Measurements from ENCODE around the gene CGB3.

The CGB3 gene

DNA sequence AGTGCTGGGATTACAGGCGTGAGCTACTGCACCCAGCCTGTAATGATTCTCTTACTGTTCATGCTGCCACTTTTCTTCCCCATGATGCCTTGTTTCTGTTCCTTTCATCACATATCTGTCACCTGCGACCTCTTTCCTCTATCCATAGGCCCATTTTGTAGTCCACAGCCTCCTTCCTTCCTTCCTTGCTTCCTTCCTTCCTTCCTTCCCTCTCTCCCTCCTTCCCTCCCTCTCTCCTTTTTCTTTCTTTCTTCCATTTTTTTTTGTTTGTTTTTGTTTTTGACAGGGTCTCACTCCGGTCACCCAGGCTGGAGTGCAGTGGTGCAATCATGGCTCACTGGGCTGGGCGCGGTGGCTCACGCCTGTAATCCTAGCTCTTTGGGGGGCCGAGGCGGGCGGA is 35.3 kb downstream of the CGB3 start:
- in situ Hi-C loops (cut with MboI; ENCODE audit: low sequenced_read_pairs), result no loop called here

DNA sequence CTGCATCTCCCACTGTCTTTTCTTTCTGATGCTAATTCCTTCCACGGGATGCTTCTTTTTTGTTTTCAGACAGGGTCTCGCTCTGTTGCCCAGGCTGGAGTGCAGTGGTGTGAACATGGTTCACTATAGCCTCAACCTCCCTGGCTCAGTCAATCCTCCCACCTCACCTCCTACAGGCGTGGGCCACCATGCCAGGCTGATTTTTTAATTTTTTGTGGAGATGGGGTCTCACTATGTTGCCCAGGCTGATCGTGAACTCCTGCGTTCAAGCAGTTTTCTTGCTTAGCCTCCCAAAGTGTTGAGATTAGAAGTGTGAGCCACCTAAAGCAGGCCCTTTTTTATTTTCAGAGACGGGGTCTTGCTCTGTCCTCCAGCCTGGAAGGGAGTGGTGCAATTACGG is 35.8 kb downstream of the CGB3 start:
- in situ Hi-C loops (cut with MboI; ENCODE audit: low sequenced_read_pairs), result no loop called here

DNA sequence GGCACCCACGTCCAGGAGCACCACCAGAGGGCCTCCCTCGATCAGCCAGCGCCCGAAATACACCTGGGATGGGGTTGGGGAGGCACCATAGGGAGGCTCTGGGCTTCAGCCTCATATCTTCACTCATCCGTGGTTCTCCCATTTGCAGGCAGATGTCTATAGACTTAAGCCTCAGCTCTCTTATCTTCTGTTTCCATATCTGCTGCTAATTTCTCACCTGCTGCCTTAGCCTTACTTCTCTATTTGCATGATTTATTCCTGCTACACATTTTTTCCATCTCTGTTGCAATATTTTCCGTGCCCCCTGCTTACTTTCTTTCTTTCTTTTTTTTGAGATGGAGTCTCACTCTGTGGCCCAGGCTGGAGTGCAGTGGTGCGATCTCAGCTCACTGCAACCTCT is 36.8 kb downstream of the CGB3 start:
- in situ Hi-C loops (cut with MboI; ENCODE audit: low sequenced_read_pairs), result no loop called here

DNA sequence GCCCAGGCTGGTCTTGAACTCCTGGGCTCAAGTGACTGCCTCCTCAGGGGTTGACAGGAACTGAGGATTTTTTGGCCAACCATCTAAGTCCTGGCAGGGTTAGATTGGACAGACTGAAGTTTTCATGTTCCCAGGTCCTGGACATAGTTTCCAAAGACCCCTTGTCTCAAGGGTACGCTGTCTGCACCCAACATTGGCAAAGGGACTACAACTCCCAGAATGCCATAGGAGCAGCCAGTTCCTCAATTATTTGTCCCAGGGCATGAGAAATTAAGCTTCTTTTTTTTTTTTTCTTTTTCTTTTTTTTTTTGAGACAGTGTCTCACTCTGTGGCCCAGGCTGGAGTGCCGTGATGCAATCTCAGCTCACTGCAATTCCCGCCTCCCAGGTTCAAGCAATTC is 37.9 kb downstream of the CGB3 start:
- in situ Hi-C loops (cut with MboI; ENCODE audit: low sequenced_read_pairs), result no loop called here

DNA sequence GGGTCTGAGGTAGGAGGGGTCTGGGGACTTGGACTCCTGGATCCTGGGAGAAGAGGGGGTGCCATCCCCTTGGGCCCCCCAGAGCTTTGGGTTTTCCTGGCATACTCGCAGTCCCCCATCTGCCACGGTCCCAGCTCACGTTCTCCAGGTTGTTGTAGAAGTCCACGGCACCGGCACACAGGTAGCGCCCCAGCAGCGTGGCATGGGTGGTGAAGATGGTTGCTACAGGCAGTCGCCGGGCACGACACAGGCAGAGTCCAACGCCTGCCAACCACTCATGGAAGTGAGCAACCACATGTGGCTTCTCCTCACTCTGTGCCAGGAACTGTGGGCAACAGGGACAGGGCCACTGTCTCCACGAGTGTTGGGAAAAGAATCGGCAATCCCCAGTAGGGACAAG is 38.4 kb downstream of the CGB3 start:
- in situ Hi-C loops (cut with MboI; ENCODE audit: low sequenced_read_pairs), result no loop called here

DNA sequence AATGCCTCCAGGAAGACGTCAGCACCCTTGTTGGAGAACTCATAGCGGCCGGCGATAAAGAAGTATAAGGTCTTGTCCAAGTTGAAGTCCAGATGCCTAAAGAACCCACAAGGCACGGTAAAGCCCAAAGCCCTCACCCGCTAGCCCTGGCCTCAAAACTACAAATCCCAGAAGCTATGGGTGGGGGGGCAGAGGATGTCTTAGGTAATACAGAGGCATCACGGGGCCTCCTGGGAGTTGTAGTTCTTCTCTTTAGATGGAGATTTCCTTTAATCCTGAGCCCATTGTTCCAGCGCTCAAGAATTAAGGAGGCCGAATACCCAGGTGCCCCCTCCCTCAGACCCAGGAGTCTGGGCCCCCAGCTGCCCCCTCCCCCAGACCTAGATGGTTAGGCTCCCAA is 41.9 kb downstream of the CGB3 start:
- in situ Hi-C loops (cut with MboI; ENCODE audit: low sequenced_read_pairs), result no loop called here

DNA sequence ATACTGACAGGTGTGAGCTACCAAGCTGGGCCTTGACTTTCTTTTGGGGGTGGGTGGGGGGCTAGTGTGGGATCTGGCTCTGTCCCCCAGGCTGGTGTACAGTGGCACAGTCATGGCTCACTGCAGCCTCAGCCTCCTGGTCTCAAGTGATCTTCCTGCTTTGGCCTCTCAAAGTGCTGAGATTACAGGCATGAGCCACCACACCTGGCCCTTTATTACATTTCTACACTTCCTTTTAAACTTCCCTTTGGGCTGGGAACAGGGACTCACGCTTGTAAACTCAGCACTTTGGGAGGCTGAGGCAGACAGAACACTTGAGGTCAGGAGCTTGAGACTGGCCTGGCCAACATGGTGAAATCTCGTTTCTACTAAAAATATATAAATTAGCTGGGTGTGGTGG is 47.1 kb downstream of the CGB3 start:
- in situ Hi-C loops (cut with MboI; ENCODE audit: low sequenced_read_pairs), result no loop called here

DNA sequence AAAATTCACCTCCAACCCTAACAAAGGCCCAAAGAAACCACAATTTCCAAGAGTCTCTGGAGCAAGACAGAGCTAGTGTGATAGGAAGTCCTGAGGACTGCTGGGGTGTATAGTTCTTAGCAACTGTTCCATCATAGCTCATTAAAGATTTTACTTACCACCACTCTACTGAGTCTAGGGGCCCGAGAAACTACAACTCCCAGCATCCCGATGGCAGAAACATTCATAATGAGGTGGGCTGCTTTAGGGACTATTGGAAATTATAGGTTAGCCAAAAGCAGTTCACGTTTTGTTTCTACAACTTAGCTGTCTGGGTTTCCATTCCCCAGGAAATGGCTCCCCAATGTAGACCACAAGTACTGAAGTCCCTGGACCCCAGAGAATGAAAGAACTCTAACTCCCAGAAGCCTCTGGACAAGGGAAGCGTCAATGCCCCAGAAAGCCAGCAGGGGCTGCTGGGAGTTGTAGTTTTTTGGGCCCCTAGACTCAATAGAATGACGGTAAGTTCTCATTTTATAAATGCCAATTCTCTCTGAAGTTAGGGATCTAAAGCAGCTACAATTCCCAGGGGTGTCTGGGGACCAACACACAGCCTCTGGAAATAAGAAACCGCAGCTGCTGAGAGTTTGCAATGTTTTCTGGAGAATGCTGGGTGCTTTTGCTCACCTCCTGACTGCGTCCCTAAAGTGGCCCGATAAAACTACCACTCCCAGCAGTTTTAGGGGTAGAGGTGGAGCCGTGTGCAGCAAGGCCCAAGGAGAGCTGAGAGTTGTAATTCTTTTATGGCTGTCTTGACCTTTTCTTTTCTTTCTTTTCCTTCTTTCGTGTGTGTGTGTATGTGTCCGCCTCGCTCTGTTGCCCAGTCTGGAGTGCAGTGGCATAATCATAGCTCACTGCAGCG is 47.9 kb downstream of the CGB3 start:
- in situ Hi-C loops (cut with MboI; ENCODE audit: low sequenced_read_pairs), result no loop called here
